Activated naive CD4-positive, alpha-beta T cell treated with Interleukin-2 at 50 U/mL for 16 hours (primary cell): ENCODE measurements around the gene ANKRD49.
"Not testable (repeated sequence)": the region's sequence is repeated elsewhere in the genome, so short reads cannot be mapped to it uniquely, and the experiment has no call there.

Source experiments
- DNase-seq: peaks from one replicate; pipeline ENCODE4 v3.0.0-alpha.2; 2020

The ANKRD49 gene

GRCh38 chr11:94493281-94494125, at the start of gene ANKRD49, which contains the start of gene MRE11:
ANKRD49 (plus strand) TSS chr11:94493984; CDS start chr11:94496694, 2,710 bp downstream.
MRE11 (minus strand) TSS chr11:94493844; CDS start chr11:94492801, 1,043 bp downstream.
- DNase-seq = peak; percentile 97

GRCh38 chr11:94445641-94446040, 48.1 kb upstream of the ANKRD49 start:
- no peak for DNase-seq

- no peak for DNase-seq
These were observed 46.6 kb upstream of the ANKRD49 start for GRCh38 chr11:94447149-94447548.

GRCh38 chr11:94449029-94449428, 44.8 kb upstream of the ANKRD49 start:
- DNase-seq = no peak

- no peak for DNase-seq
These were observed 44.3 kb upstream of the ANKRD49 start for GRCh38 chr11:94449437-94449836.

- no peak for DNase-seq
These were observed 43.7 kb upstream of the ANKRD49 start for GRCh38 chr11:94450048-94450447.

GRCh38 chr11:94452988-94453387, 40.8 kb upstream of the ANKRD49 start:
- no peak for DNase-seq

- no peak for DNase-seq
These were observed 39.5 kb upstream of the ANKRD49 start for GRCh38 chr11:94454301-94454700.

- no peak for DNase-seq
These were observed 37.9 kb upstream of the ANKRD49 start for GRCh38 chr11:94455861-94456260.

- no peak for DNase-seq
These were observed 36.4 kb upstream of the ANKRD49 start for GRCh38 chr11:94457118-94458029.

GRCh38 chr11:94459576-94459975, 34.2 kb upstream of the ANKRD49 start:
- DNase-seq = no peak

GRCh38 chr11:94469416-94469815, 24.4 kb upstream of the ANKRD49 start:
- DNase-seq = no peak

GRCh38 chr11:94472916-94473799, 20.6 kb upstream of the ANKRD49 start:
- DNase-seq = no peak

- no peak for DNase-seq
These were observed 16.2 kb upstream of the ANKRD49 start for GRCh38 chr11:94477624-94478023.

- DNase-seq = no peak
These were observed 12.4 kb upstream of the ANKRD49 start for GRCh38 chr11:94481342-94481741.

- DNase-seq = no peak
These were observed 7.7 kb upstream of the ANKRD49 start for GRCh38 chr11:94486068-94486467.

GRCh38 chr11:94494126-94494680, 419 bp downstream of the ANKRD49 start:
- no peak for DNase-seq

- no peak for DNase-seq
These were observed 6.4 kb downstream of the ANKRD49 start for GRCh38 chr11:94500181-94500580.

- no peak for DNase-seq
These were observed 7.7 kb downstream of the ANKRD49 start for GRCh38 chr11:94501522-94501921.

- no peak for DNase-seq
These were observed 11.0 kb downstream of the ANKRD49 start for GRCh38 chr11:94504689-94505293.

- DNase-seq = not testable (repeated sequence)
These were observed 12.7 kb downstream of the ANKRD49 start for GRCh38 chr11:94506513-94506912.

GRCh38 chr11:94507485-94507884, 13.7 kb downstream of the ANKRD49 start:
- no peak for DNase-seq
